ENCODE data around the gene CAPN5.

- TF ChIP-seq, protein P1, sequence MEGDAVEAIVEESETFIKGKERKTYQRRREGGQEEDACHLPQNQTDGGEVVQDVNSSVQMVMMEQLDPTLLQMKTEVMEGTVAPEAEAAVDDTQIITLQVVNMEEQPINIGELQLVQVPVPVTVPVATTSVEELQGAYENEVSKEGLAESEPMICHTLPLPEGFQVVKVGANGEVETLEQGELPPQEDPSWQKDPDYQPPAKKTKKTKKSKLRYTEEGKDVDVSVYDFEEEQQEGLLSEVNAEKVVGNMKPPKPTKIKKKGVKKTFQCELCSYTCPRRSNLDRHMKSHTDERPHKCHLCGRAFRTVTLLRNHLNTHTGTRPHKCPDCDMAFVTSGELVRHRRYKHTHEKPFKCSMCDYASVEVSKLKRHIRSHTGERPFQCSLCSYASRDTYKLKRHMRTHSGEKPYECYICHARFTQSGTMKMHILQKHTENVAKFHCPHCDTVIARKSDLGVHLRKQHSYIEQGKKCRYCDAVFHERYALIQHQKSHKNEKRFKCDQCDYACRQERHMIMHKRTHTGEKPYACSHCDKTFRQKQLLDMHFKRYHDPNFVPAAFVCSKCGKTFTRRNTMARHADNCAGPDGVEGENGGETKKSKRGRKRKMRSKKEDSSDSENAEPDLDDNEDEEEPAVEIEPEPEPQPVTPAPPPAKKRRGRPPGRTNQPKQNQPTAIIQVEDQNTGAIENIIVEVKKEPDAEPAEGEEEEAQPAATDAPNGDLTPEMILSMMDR (IDR thresholded peaks at IDR 0.05), result no peak
- no peak for TF ChIP-seq ZFX (IDR thresholded peaks at IDR 0.05; ENCODE audit: borderline replicate concordance)
These were observed 6.1 kb downstream of the CAPN5 start for GRCh38 chr11:77072851-77073327.
